SU-DHL-6 (cell line): ENCODE data around the gene VWA5A.

Source experiments
- EZH2phosphoT487 ChIP-seq: fragments of 200-600 bp; sonication (generic), shearing (Covaris generic); conservative IDR thresholded peaks from 2 replicates; pipeline ENCODE4 v1.6.1; 2018; ENCODE audit warnings: mild to moderate bottlenecking, antibody characterized with exemption, low read length, moderate library complexity, mixed read lengths
- TF ChIP-seq, protein P1 (sequence below): fragments of 200-600 bp; sonication (generic); IDR thresholded peaks from one replicate; pipeline ENCODE4 v1.5.1; 2017; ENCODE audit warnings: antibody characterized with exemption, mild to moderate bottlenecking, low read length, moderate library complexity; ENCODE audit not compliant: insufficient read depth, poor library complexity, severe bottlenecking

GRCh38 chr11:124172599-124172998 lies 57.3 kb downstream of the VWA5A start:
- TF ChIP-seq, protein P1, sequence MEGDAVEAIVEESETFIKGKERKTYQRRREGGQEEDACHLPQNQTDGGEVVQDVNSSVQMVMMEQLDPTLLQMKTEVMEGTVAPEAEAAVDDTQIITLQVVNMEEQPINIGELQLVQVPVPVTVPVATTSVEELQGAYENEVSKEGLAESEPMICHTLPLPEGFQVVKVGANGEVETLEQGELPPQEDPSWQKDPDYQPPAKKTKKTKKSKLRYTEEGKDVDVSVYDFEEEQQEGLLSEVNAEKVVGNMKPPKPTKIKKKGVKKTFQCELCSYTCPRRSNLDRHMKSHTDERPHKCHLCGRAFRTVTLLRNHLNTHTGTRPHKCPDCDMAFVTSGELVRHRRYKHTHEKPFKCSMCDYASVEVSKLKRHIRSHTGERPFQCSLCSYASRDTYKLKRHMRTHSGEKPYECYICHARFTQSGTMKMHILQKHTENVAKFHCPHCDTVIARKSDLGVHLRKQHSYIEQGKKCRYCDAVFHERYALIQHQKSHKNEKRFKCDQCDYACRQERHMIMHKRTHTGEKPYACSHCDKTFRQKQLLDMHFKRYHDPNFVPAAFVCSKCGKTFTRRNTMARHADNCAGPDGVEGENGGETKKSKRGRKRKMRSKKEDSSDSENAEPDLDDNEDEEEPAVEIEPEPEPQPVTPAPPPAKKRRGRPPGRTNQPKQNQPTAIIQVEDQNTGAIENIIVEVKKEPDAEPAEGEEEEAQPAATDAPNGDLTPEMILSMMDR = no peak
- TF ChIP-seq EZH2phosphoT487 = no peak
